WERI-Rb-1 (cell line): ENCODE data around the gene RWDD4.

Source experiments
- DNase-seq: peaks from one replicate; pipeline ENCODE4 v3.0.0-alpha.2; 2020
- H3K27ac ChIP-seq: fragments of 250-450 bp; sonication (Bioruptor Pico); 2 replicates; pipeline ENCODE4 v1.5.1; 2020; ENCODE audit warnings: mild to moderate bottlenecking, moderate library complexity
- H3K27me3 ChIP-seq: fragments of 250-450 bp; sonication (Bioruptor Pico); 2 replicates; pipeline ENCODE4 v1.5.1; 2021; ENCODE audit warnings: mild to moderate bottlenecking, low read depth, moderate library complexity; ENCODE audit not compliant: insufficient read depth, severe bottlenecking
- H3K36me3 ChIP-seq: fragments of 250-450 bp; sonication (Bioruptor Pico); 2 replicates; pipeline ENCODE4 v1.5.1; 2020; ENCODE audit warnings: mild to moderate bottlenecking, moderate library complexity
- H3K4me3 ChIP-seq: 2 replicates; pipeline ENCODE4 v1.5.1; 2011; ENCODE audit warnings: low read depth, mild to moderate bottlenecking, control low read depth, low read length
- H3K9me3 ChIP-seq: fragments of 250-450 bp; sonication (Bioruptor Pico); 2 replicates; pipeline ENCODE4 v1.5.1; 2021; ENCODE audit warnings: mild to moderate bottlenecking, moderate library complexity; ENCODE audit not compliant: severe bottlenecking
- TF ChIP-seq, protein P1 (sequence below): IDR thresholded peaks from 2 replicates; pipeline ENCODE4 v1.5.1; 2011; ENCODE audit warnings: low read depth, mild to moderate bottlenecking, control low read depth, inconsistent platforms, low read length

The RWDD4 gene

DNA sequence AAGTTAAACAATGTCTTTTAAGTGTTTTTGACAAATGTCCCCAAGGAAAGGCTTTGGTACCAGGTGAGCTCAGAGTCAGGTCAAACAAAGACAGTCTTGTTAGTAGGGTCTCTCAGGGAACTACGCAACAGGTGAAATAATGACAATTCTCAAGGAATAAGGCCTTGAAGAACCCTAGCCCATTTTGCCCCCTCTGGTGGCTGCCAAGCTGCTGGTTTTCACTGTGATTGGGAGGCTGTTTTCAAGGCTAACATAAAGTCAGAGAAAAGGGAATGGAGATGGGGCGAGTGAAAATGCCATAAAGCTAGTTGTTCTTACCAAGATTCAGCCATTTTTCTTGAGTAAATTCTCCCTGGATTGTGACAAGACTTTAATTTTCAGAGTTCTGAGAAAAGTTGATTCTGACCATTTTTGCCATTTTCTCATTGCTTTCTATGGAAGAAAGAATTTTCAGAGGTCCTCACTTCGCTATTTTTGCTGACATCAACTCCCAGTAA, 58.7 kb downstream of the RWDD4 start:
- Histone ChIP-seq H3K27ac (no peak overlapping the region), H3K36me3 (no peaks in the 10 kb centered on the region), H3K4me3 (no peak overlapping the region), H3K27me3 (no peaks in the 10 kb centered on the region), H3K9me3 (no peaks in the 10 kb centered on the region)
- TF ChIP-seq, protein P1, sequence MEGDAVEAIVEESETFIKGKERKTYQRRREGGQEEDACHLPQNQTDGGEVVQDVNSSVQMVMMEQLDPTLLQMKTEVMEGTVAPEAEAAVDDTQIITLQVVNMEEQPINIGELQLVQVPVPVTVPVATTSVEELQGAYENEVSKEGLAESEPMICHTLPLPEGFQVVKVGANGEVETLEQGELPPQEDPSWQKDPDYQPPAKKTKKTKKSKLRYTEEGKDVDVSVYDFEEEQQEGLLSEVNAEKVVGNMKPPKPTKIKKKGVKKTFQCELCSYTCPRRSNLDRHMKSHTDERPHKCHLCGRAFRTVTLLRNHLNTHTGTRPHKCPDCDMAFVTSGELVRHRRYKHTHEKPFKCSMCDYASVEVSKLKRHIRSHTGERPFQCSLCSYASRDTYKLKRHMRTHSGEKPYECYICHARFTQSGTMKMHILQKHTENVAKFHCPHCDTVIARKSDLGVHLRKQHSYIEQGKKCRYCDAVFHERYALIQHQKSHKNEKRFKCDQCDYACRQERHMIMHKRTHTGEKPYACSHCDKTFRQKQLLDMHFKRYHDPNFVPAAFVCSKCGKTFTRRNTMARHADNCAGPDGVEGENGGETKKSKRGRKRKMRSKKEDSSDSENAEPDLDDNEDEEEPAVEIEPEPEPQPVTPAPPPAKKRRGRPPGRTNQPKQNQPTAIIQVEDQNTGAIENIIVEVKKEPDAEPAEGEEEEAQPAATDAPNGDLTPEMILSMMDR, result peak; percentile 48
- no peak for DNase-seq

DNA sequence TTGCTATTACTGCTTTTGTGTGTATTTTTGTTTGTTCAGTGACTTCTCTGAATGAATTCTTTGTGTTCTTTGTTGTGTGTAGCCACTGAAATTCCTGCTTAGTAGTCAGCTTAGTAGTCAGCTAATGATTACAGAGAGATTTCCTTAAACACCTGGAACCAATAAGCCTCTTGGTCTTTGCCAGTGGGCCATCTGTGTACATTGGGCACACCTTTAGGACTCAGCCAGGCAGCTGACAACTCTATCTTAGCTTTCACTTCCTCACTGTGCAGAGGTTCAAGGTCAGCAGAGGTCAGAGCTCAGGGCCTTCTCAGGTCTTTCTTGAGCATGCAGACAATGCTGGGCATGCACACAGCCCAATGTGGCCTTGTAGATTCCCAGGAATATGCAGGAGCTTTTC, 59.3 kb downstream of the RWDD4 start:
- no peak overlapping the region for H3K4me3 ChIP-seq
- H3K9me3 ChIP-seq, result no peaks in the 10 kb centered on the region
- no peak overlapping the region for H3K27ac ChIP-seq
- peak; percentile 49 for DNase-seq
- H3K27me3 ChIP-seq, result no peaks in the 10 kb centered on the region
- TF ChIP-seq, protein P1, result no peak
- H3K36me3 ChIP-seq, result no peaks in the 10 kb centered on the region

DNA sequence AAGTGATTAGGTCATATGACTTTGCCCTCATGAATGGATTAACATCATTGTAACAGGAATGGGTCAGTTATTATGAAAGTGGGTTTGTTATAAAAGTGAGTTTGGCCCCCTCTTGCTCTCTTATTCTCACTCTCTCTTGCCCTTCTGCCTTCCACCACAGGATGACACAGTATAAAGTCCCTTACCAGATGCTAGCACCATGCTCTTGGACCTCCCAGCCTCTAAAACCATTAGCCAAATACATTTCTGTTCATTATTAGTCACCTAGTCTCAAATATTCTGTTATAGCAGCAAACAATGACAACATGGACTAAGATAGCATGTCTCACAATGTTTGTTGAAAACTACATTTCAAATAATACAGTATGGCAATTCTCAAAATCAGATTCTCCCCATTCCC, 59.7 kb downstream of the RWDD4 start:
- Histone ChIP-seq H3K9me3 (no peaks in the 10 kb centered on the region), H3K27me3 (no peaks in the 10 kb centered on the region), H3K36me3 (no peaks in the 10 kb centered on the region), H3K27ac (no peak overlapping the region), H3K4me3 (no peak overlapping the region)
- TF ChIP-seq, protein P1, result no peak
- no peak for DNase-seq

GRCh38 chr4:183596067-183596757, 62.8 kb downstream of the RWDD4 start:
- TF ChIP-seq, protein P1, result no peak

GRCh38 chr4:183594823-183595222, 64.2 kb downstream of the RWDD4 start:
- Histone ChIP-seq H3K27ac (no peak overlapping the region), H3K9me3 (no peaks in the 10 kb centered on the region), H3K27me3 (no peaks in the 10 kb centered on the region), H3K36me3 (no peaks in the 10 kb centered on the region), H3K4me3 (no peak overlapping the region)
- DNase-seq, result no peak
- TF ChIP-seq, protein P1, result no peak

More at GRCh38 chr4:183596067-183596757, 62.8 kb downstream of the RWDD4 start:
- Histone ChIP-seq H3K4me3 (no peak overlapping the region), H3K36me3 (no peaks in the 10 kb centered on the region), H3K27ac (no peak overlapping the region), H3K27me3 (no peaks in the 10 kb centered on the region), H3K9me3 (no peaks in the 10 kb centered on the region)
- DNase-seq, result peak; percentile 61

DNA sequence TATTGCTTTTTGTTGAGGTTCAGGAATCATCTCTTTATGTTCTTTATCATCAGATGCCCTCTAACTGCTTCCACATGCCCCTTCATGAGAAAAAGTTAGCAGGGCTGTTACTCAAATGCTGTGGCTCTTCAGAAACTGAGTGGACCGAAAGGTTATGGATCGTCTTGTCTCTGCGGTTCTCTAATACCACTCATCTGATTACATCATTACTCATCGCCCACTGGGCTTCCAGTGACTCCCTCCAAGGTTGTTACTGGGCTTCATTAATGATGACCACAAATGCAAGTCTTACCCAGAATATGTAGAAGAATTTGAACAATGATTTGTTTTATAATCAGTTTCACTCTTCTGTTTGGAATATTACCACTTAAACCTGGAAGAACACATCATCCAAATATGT, 67.7 kb downstream of the RWDD4 start:
- Histone ChIP-seq H3K27me3 (no peaks in the 10 kb centered on the region), H3K27ac (no peak overlapping the region), H3K9me3 (peaks cover 7% of the 10 kb centered on the region), H3K36me3 (no peaks in the 10 kb centered on the region), H3K4me3 (no peak overlapping the region)
- TF ChIP-seq, protein P1, result no peak
- no peak for DNase-seq
